Smooth muscle cell of the brain vasculature (primary cell): Measurements from ENCODE around the gene RPL26.
A peak's percentile ranks its signal among the peaks of the same experiment; 100 is the strongest.
"Not testable (repeated sequence)": the region's sequence is repeated elsewhere in the genome, so short reads cannot be mapped to it uniquely, and the experiment has no call there.

ENCODE experiments used
- DNase-seq: peaks from one replicate; pipeline ENCODE4 v3.0.0-alpha.2; 2012; ENCODE audit warnings: low read depth, low spot score

Gene RPL26

DNA sequence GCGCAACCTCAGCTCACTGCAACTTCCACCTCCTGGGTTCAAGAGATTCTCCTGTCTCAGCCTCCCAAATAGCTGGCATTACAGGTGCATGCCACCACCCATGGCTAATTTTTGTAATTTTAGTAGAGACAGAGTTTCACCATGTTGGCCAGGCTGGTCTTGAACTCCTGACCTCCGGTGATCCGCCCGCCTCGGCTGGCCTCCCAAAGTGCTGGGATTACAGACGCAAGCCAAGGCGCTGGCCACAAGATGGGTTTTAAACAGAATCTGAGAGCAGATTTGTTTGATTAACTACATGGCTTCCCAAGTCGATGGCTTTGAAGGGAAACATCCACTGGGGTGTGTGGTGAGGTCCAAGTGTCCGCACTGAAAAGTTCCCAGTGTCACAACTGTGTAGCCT, 11.5 kb upstream of the RPL26 start:
- not testable (repeated sequence) for DNase-seq

DNA sequence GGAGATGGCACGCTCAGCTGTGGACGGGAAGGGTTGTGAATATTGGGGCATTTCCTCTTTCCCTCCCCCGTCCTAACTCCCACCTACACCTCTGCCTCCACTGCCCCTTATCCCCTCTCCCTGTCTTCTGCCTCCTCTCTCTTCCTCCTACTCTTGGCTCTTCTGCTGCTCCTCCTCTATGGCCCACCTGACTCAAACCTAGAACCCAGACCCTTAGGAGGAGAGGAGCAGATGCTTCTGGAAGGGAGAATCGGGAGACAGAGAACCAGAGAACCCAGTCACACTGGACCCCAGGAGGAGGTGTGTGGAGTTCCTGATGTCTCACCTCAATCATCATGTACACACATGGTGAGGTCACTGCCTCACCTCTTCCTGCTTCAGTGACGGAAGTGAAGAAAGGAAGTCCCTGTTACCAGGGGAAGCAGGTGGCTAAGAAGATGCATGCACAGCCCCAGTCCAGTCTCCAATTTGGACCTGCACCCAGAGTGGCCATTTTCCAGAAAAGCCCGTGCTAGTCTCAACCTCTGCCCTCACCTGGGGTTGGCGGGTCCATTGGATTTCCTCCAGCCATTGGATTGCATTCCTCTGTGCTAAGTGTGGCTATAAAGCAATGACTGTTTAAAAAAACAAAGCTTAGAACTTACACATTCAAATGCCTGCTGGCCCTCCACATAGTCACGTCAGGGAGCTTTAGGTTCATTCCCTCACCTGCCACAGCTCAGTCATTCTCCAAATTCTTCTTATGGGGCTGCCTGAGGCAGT, 10.7 kb upstream of the RPL26 start:
- no peak for DNase-seq

DNA sequence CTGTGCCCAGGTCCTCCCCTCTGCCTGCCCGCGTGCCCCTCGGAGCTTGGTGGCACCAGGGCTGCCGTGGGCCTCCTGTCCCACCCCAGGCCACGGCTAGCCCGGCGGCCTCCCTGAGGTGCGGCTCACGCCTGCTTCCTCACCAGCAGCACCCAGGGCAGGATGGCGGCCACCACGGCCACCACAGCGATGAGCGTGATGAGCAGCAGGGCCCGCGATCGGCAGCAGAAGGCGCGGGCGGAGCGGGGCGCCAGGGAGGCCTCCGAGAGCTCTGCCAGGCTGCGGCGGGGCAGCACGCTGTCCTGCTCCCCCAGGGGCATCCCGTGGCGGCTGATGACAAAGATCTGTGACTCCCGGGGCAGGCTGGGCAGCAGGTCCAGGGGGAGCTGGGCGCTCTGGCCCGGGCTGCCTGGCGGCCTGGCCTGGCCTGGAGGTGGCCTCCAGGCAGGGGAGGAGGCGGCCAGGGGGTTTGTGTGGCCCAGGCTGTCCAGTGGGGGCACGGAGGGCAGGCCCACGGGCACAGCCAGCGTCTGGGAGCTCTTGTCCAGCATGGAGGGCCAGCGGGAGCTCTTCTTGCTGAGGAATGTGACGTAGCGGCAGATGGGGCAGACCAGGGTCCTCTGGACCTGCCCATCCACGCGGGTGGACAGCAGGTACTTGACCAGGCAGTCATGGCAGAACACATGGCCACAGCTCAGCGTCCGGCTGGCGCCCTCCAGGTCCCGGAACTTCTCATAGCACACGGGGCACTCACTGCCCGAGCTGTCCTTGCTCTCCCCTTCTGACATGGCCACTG, 9.9 kb upstream of the RPL26 start:
- DNase-seq = no peak

DNA sequence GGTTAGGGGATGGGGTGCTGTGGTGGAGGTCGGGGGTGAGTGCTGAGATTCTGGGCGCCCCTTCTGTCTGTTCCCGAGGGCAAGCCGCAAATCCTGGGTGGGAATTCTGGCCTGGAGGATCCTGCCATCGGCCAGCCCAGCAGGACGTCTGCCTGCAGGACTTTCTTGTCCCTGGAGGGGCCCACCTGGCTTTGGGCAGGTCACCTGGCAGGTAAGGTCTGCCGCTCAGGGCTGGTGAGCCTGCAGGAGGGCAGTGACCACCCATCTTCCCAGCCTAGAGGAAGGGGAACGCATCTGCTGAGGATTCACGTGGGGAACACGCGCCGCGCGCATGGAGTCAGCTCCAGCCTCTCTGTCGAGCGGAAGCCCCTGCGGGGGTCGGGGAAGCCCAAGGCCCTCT, 9.3 kb upstream of the RPL26 start:
- DNase-seq = no peak

DNA sequence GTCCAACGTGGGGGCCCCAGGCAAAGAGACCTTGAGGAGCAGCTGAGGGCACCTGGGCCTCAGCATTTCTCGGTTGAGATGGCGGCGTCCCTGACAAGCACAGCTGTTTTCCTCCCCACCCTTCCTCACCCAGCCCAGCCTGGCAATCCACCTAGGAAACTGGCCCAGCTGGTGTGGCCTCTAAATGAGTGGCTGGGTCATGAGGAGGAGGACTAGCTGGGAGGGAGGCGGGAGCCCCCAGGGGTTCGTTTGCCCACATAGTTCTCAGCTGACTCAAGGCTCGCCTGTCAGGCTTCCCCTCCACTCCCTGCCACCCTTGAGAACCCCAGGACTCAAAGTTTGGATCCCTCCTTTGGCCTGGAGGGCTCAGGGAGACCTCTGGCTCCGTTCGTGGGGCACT, 8.7 kb upstream of the RPL26 start:
- no peak for DNase-seq

DNA sequence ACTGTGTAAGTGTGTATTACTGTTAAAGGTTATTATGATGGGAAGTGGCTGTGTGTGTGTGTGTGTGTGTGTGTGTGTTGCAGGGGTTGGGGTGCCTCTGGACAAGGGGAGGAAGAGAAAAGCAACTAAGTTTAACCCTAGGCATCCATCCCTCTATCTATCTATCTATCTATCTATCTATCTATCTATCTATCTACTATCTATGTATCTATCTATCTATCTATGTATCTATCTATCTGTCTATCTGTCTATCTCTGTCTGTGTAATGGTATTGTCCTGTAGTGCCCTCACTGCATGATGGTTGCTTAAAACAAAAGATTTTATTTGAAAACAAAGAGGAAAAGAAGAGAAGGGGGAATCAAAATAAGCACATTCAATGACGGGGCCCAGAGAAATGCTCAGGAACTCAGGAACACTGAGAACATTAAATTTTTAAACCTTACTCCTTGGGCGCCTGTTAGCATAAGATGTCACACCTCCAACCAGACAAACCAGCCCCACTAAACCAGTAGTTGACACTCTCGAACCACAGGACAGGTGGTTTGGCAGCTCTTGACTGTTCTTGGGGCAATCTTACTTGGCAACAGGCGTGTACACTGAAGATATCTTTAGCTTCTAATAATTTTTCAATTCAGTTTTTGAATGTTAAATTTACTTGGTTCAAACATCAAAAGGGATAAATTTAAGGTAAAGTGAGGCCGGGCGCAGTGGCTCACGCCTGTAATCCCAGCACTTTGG, 5.1 kb upstream of the RPL26 start:
- DNase-seq = no peak

DNA sequence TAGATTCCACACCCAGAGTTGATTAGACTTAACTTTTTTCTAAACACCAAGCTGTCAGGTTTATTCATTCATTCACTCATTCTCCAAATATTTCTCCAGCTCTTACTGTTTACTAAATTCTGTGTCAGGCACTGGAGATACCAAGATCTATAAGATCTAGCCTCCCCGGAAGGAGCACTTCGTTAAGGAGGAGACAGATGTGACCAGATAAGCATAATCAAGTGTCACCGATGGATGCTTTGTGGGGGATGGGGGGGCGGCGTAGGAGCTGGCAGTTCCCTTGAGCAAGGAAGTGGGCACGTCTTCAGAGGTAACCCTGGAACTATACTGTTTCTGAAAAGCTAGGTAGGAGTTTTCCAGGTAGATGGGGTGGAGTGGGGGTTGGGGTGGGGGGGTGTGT, 3.8 kb upstream of the RPL26 start:
- DNase-seq = no peak

DNA sequence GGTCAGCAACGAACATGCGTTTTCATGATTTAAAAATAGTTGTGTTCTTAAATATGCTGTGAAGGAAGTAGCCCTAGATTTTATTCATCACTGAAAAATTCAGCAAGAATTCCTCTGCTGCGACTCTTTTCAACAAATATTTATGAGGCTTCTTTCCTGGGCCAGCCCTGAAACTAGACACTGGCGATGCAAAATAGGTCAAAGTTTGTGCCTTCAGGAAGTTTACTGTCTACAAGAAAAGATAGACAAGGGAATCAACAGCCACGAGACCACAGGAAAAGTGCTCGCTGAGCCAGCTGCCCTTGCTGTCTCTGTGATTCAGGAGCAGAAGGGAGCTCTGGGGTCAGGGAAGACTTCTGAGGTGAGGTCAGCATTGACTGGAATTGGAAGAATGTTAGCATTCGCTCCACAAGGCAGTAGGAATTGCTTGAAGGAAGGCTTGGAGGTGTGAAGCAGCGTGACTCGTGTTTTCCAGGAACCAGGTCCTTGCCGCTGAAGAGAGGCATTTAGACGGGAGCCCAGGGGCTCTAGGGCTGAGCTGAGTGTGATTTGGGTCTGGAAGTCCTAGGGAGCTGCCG, 1.9 kb upstream of the RPL26 start:
- no peak for DNase-seq

DNA sequence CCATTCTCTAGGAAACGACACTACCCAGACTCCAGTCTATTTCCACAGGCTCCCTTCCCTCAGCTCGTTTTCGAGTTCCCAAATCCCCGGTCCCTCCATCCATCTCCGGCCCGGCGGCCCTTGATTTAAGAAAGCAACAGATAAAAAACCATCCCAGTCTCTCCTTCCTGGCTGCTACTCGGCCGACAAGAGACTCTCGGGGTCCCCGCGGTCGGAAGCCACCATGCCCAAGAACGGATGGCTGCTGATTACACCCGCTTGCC, 182 bp downstream of the RPL26 start:
- no peak for DNase-seq

DNA sequence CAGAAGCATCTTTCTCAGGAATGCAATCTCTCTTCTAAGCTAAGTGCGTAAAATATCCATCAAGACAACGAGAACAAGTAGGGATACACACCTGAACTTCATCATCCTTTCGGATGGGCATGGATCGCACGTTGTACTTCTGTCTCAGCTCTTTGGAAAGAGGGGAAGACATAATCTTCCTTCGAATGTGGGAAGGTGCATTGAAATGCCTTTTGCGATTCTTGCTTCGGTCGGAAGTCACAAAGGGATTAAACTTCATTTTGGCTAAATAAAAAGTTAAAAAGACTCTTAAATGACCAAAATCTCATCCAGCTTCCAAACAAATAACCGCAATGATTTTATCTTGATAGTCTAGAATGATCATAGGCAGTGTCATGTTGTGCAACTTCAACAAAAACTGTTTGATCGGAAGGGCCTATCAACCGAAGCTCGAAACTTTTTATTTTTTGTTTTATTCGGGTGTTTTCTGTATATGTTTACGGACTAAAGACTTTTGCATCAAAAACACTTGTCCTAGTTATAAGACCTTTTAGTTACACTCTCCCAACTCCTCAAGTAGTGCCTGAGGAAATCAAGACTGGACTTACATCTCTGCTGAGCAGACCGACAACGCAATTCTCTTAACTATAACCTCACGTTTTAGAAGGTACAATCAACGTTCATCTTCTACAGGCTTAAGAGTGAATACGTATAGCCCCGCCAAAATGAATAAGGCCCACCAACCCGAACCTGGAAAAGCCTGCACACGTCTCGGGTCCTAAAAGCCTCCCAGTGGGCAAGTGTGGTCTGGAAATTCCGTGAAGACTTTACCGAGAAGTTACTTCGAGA, 727 bp downstream of the RPL26 start:
- DNase-seq = no peak

DNA sequence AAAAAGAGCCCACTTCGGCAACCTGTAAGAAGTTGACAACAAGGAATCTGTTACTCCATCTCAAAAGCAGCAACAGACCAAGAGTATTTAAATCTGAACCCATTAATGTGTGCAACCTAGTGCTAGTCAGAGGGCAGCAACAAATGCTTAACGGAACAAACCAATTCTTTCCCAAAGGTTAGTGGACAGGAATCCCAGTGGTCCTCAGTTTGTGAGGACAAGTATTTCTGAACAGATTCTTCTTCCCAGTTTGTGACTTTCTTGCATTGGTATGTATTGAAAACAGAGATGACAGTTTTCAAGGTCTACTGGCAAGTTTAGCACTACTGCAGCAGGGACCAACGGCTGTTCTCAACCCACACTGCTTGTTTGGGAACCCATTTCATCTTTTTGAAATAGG, 2.9 kb downstream of the RPL26 start:
- DNase-seq = no peak

DNA sequence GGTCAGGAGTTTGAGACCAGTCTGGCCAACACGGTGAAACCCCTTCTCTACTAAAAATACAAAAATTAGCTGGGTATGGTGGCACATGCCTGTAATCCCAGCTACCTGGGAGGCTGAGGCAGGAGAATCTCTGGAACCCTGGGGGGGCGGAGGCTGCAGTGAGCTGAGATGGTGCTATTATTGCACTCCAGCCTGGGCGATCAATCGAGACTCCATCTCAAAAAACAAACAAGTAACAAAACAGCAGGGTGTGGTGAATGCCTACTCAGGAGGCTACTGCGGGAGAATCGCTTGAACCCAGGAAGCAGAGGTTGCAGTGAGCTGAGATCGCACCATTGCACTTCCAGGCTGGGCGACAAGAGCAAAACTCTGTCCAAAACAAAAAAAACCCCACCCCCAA, 4.9 kb downstream of the RPL26 start:
- DNase-seq = not testable (repeated sequence)

DNA sequence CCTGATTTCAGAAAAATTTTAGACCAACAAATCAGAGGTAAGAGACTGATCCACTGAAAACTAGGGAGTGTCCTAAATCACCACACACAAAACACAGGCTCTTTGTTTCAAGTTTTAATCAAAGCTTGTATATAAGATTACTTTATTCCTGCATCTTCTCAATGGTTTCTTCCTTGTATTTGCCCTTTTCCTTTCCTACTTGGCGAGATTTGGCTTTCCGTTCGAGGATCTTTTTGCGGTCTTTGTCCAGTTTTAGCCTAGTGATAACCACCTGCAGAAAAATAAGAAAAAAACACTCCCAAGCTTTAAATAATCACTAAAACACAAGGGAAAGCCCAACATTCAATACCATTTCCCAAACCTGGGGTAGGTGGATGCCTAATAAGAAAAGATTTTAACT, 5.6 kb downstream of the RPL26 start:
- DNase-seq = no peak

DNA sequence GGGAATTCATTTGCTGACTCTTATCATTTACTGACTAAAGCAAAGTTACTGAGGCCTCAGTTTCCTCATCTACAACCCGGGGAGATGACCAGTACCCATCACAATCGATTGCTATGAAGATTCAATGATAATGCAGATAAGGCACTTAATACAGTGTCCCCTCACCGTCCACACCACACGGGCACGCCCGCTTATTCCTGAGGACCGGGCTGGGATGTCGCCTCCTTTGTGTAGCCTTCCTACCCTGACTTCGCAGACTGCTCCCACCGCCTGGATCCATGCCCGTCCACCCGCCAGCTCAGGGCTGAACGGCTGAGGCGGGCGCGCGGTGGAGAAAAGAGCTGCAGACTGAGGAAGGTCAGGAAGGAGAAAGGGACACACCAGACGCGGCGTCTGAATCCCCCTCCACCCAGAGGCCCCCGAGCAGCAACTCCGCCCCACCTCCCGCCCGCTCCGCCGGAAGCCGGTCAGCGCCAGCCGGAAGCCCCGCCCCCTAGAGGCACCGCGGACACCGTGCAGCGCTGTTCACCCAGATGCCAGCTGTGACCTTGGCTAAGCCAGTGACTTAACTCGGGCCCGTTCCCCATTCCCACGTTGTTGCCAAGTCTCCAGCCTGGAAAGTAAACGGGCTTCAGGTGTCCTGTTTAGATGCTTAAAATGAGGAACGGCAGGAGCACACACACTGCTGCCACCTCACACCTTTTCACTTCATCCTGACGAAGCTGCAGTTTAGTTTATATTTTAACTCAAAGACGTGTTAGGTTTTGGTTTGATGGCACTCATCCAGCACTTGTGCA, 6.5 kb downstream of the RPL26 start, which contains the start of gene KRABD2:
Gene KRABD2 (minus strand): TSS at position 434 of the 797 bp plus-strand sequence.
- peak; percentile 39 for DNase-seq

DNA sequence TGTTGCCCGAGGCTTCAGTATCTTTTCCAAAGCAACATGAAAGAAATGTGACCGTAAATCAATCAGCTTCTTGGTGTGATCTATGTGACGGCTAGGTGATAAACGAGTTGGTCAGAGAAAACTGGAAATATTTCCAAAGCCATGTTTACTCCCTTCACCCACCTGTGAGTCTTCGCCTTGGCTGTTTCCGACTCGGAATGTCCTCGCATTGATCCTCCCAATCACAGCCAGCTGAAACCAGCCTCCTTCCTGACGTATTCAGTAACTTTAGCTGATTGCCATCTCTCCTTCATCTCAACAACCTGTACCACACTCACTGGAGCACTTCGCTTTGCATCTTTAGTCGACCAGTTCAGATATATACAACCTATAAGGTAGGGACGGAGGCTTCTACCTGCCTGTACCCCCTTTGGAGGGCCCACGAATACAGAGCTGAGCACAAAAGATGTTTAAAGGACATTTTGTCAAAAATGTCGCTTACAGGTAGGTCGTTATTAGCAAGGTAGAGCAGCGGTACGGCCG, 7.2 kb downstream of the RPL26 start:
- DNase-seq = no peak

DNA sequence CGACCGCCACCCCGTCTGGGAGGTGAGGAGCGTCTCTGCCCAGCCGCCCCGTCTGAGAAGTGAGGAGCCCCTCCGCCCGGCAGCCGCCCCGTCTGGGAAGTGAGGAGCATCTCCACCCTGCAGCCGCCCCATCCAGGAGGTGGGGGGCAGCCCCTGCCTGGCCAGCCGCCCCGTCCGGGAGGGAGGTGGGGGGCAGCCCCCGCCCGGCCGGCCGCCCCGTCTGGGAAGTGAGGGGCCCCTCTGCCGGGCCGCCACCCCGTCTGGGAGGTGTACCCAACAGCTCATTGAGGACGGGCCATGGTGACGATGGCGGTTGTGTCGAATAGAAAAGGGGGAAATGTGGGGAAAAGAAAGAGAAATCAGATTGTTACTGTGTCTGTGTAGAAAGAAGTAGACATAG, 9.1 kb downstream of the RPL26 start:
- not testable (repeated sequence) for DNase-seq

DNA sequence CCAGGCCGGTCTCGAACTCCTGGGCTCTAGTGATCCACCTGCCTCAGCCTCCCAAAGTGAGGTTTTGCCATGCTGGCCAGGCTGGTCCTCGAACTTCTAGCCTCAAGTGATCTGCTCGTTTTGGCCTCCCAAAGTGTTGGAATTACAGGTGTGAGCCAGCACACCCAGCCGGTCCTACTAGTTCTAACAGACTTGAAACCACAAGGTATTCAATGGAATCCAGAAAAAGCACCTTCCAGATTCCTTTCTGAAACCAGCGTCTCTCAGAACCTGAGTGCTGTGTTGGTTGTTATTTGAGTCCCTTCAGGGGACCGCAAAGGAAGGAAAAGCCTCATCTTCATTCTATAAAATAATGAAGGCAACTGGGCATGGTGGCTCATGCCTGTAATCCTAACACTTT, 10.6 kb downstream of the RPL26 start:
- no peak for DNase-seq

DNA sequence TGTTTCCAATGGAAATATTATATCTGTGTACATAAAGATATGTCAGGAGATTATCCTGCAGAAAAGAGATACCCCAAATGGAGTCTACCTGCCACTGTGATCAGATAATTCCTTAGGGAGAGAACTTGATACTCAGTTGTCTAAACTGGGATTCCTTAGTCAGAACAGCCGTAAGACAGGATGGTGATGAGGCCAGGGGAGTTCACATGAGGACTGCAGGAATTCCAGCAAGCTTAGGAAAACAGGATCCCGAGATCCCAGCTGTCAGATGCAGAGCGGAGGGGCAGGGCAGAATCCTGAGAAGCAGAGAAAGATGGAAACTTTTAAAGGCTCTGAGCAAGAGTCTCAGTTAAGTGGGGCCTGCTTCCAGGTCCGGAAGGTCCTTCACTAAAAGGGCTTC, 11.2 kb downstream of the RPL26 start:
- no peak for DNase-seq

DNA sequence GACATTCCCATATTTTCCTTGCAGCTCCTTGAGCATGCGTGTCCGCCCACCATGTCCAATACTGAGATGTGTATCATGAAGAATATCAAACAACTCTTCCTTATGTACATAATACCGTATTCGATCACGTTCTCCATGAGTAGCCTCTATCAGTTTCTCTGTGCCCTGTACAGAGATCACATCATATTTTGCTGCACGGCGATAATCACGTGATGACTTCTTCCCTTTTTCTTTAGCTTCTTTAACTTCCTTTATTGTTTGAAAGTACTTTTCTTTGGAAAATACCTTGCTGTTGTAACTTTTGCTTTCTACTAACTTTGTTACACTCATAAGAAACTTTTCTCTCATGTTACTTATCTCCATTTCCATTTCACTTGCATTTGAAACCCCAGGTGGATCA, 13.0 kb downstream of the RPL26 start:
- DNase-seq = no peak

DNA sequence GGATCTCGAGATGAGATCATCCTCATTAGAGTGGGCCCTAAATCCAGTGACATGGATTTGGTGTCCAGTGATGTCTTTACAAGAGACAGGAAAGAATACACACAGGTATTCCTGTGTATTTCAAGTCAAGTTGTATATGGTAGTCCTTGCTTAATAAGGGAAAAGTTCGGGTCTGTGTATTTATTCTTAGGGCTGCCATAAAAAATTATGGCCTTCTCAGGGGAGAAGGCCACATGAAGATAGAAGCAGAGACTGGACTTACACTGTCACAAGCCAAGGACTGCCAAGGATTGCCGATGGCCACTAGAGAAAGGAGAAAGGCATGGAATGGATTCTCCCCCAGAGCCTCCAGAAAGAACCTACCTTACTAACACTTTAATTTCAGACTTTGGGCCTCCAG, 14.8 kb downstream of the RPL26 start:
- DNase-seq = no peak
